HT-29 (cell line): ENCODE measurements around the gene UBE2J2. TPM values are rescaled to one million over a fixed set of nuclear protein-coding genes. Genes with fewer than 3 reads are reported as not detected.
A peak's percentile ranks its signal among the peaks of the same experiment; 100 is the strongest.

Experiments
- DNase-seq: peaks from one replicate; pipeline ENCODE4 v3.0.0-alpha.2; 2015; ENCODE audit warnings: low spot score
- total RNA-seq: library from RNA; depleted of rRNA; stranded (reverse); fragments of >200 nt; shearing (Covaris generic); gene quantifications from 2 replicates; pipeline ENCODE4 v1.2.3, GENCODE V29; 2014

UBE2J2 gene
- total RNA-seq, 1 experiment from 2014 or later, result 93.1 TPM

DNA sequence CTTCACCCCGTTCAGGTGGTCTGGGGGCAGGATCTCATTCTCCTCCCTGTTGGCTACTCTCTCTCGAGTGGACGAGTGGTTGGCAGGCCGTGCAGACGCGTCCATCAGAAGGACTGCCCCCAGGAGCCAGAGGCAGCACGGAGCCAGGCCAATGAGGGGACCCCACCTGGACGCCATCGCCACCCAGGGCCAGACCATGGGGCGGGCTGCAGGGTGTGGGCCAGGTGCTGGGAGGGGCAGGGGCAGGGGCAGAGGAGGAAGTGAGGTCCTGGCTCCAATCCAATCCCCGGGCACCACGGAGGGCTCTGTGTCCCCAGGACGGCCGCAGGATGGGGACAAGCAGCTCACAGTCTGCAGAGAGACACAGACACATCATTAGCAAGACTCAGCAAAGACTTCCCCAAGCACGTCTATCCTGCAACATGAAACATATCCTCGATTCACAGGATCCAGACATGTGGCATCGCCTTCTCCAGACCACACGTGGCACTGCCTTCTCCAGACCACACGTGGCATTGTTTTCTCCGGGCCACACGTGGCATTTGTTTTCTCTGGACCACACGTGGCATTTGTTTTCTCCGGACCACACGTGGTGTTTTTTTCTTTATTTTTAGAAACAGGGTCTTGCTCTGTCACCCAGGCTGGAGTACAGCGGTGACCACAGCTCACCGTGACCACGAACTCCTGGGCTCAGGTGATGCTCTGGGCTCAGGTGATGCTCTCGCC, 44.9 kb downstream of the UBE2J2 start:
- no peak for DNase-seq

DNA sequence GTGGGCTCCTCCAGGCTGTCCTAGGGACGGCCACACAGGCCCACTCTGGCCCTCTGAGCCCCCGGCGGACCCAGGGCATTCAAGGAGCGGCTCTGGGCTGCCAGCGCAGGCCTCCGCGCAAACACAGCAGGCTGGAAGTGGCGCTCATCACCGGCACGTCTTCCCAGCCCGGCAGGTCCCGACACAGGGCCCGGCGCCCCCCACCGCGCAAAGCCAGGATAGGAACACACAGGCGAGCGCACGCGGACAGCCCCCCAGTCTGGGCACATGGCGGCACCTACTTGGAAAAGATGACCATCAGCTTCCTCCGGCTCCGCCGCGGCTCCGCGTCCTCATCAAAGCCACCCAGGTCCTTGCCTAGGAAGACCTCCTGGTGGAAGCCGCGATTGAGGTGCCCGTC, 45.5 kb downstream of the UBE2J2 start:
- no peak for DNase-seq

DNA sequence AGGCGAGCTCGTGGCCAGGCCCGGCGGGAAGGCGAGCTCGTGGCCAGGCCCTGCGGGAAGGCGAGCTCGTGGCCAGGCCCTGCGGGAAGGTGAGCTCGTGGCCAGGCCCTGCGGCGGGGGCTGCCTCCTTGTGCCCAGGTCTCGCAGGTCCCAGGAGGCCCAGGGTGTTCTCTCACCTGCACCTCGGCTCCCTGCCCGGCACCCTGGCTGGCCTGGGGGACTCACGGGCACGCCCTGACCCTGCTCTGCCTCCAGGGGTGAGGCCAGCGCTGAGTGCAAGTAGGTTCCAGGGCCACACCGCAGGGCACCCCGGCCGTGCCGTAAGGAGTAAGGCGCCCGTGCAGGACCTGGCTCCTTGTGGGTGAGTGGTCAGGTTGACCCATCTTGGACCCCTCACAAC, 46.3 kb downstream of the UBE2J2 start:
- no peak for DNase-seq

DNA sequence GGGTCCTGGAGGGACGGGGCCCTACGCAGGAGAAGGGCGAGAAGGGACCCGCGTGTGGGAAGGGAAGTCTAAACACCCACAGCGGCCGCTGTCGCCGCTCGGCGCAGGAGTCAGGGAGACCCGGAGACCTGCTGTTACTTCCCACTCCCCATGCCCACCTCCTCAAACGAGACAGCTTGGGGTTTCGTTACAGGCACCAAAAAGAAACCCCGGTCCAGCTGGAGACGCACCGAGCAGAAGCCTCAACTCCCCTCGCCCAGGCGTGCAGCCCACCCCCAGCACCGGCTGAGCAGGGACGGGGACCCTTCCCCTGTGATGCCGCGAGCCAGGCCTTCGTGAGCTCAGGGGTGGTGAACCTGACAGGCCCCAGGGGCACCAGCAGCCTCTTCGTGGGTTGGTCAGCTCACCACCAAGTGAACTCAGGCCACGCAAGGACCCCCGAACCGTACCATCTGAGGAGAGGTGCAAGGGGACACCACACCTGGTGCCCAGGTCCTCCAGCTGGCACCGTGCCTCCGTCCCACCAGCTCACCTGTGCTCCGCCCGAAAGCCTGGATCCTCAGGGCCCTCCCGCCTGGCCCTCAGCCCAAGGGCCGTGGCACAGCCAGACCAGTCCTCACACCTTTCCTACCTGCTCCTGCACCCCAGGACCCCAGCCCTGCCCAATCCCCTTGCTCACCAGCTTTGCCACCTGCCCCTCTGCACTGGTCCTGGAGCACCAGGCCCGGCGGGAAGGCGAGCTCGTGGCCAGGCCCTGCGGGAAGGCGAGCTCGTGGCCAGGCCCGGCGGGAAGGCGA, 46.9 kb downstream of the UBE2J2 start:
- DNase-seq, result no peak

DNA sequence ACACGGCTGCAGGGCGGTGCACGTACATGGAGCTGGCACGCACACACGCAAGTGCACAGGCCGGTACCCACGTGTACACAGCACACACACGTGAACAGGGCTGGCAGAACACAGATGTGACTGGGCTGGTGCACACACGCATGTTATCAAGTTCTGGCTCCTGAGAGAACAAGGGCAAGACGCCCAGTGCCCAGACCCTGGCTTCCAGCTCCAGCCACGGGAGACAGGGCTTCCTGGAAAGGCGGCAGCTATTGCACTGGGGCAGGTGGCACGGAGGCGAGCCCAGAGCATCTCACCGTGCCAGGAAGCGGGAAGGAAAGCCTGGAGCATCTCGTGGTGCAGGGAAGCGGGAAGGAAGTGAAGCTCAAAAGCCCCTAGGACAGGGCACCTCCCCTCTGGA, 47.7 kb downstream of the UBE2J2 start:
- DNase-seq, result no peak

DNA sequence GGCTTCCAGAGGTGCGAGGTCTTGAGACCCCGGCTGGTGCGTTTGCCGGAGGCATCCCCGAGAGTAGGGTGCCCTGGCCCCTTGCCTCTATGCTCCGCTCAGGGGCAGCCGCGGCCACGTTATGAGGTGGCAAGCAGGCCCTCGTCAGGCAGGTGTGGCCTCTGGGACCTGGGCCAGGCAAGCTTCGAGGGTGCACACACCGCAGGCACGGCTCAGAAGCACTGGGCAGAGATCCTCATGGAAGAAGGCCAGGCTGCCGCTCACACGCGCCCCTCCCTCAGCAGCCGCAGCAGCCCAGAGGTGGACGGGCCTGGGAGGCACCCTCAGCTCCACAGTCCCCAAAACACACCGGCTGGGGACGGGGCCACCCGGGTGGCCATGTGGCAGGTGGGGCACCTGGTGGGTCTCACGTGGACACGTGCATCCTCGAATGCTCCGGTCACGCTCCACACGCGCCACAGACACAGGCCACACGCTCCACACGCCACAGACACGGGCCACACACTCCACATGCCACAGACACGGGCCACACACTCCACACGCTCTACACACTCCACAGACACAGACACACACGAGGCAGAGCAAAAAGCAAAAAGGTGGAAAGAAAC, 48.3 kb downstream of the UBE2J2 start:
- no peak for DNase-seq

DNA sequence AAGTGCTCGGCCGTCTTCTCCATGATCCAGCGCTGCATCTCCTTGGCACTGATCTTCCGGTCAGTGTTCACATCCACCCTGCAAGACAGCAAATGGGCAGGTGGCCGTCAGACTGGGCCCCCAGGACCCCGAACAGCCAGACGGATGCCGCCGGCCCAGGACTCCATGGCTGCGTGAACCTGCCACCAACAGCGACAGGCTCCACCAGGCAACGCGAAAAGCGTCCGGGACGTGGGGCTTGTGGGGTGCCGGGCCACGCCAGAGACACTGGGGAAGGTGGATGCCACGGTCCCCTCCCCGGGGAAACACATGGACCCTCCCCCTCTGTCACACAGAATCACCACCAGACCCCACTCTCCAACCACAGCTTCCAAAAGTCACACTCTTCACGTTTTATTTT, 49.8 kb downstream of the UBE2J2 start:
- no peak for DNase-seq

DNA sequence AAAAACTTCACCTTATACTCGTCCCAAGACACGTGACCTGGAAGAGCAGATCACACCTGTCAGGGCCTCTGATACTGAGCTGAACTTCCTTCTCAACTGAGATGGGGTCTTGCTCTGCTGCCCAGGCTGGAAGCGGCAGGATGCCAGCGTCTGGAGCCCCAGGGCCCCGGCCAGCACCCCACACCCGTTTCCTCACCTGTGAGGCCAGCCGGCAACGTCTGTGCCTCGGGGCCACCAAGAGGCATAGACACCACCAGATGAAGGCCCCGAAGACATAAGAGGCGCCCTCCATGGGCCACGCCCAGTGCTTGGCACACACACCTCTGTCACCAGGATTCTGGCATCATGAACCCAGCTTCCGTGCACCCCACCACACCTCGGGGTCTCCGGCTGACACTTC, 50.3 kb downstream of the UBE2J2 start:
- DNase-seq, result no peak

DNA sequence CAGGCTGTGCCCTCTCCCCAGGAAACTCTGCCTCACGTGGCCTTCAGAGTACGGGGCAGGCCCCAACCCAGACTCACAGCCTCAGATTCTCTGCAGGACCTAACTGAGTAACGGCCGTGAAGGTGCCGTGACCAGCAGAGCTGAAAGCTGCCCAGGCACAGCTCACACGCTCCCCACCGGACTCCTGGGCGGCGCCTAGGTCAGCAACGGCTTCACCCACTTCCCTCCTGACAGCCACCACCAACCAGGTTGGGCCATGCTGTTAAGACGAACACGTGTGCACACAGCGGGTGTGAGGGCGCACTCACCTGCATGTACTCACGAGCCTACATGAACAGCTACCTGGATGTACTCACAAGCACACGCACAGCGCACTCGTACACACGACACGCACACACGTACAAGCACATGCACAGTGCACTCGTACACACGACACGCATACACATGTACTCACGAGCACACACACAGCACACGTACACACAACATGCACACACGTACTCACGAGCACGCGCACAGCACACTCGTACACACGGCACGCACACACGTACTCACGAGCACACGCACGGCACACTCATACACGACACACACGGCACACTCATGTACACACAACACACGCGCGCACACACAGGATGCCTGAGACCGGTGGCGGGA, 51.0 kb downstream of the UBE2J2 start:
- no peak for DNase-seq

DNA sequence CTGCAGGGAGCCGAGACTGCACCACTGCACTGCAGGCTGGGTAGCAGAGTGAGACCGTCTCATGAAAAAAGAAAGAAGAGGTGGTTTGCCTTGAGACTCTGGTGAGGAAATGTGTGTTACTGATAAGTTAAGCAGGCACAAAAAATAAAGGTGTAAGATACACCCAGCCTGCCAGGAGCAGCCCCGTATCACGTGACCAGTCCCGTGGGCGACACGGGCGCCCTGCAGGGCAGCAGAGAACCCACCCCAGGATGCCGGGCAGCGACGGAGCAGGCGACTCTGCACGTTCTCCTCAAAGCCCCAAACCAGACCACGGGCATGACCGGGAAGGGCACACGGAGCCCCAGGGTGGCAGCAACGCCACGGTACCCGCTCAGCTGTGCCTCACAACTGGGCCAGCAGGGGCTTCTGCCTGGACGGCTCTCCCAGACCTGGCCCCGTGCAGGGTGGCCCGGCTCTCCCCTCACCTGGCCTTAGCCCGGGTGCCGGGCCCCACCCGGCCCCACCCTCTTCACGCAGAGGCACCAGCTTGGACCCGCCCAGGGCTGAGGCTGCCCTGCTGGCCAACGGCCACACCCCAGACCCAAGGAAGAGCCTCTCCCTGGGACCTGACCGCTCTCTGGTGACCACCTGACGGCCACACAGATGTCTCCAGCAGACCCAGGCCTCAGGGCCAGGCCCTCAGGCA, 51.6 kb downstream of the UBE2J2 start:
- no peak for DNase-seq

DNA sequence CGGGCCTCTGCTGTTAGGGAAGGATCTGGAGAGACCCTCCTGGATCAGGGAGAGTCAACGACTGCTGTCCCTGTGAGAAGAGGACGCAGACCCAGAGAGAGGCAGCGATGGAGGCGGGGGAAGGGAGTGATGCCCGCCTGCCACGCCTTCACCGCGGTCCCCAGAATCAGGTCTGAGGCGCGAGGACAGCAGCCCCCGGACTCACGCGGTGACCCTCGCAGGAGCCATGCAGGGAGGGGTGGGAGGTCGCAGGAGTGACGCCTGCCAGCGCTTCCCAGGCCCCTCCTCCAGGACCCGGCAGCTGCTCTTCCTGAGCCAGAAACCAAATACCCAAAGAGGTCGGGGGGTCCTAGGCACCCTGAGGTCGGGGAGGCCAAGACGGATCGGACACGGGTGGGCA, 53.5 kb downstream of the UBE2J2 start:
- no peak for DNase-seq

DNA sequence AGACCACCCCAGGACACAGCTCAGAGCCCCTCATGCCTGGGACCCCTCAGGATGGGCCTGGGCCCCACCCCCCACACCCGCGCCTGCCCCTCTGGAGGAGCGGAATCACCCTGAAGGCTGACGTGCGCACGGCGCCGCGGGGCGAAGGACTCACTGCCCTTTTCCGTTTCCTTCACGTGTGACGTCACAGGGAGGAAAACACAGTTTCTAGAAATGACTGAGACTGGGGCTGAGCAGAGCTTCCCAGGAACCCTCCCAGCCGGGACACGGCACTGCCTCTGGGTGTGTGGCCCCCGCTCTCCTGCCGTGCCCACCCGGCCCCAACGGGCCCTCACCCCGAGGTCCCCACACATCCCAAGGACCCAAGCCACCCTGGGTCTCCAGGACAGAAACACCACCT, 54.3 kb downstream of the UBE2J2 start:
- DNase-seq, result no peak

DNA sequence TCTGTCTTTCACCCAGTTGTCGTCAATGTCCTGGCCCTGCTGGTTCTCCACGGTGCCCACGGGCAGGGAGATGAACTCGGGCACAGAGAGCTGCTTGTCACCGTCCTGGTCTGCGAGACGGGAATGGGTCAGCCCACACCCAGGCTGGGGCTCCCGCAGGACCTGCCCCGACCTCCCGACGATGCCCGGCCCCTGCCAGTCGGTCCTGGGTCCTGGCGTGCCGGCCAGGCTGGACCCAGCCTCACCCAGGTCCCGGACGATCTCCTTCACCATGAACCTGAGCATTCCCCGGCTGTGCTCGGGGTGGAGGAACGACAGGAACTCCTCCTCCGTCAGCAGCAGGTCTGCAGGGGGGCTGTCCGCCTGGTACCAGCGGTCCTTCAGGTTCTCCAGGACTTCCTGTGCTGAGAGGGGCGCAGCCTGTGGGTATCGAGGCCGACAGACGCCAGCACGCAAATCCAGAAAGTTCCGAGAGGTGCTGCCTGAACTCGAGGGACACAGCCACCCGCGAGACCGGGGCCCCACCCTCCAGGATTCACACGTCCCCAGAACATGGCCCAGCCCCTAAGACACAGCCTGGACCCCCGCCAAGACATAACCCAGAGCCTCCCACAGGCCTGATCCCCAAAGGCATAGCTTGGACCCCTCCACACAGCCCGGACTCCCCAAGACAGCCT, 55.0 kb downstream of the UBE2J2 start:
- no peak for DNase-seq

DNA sequence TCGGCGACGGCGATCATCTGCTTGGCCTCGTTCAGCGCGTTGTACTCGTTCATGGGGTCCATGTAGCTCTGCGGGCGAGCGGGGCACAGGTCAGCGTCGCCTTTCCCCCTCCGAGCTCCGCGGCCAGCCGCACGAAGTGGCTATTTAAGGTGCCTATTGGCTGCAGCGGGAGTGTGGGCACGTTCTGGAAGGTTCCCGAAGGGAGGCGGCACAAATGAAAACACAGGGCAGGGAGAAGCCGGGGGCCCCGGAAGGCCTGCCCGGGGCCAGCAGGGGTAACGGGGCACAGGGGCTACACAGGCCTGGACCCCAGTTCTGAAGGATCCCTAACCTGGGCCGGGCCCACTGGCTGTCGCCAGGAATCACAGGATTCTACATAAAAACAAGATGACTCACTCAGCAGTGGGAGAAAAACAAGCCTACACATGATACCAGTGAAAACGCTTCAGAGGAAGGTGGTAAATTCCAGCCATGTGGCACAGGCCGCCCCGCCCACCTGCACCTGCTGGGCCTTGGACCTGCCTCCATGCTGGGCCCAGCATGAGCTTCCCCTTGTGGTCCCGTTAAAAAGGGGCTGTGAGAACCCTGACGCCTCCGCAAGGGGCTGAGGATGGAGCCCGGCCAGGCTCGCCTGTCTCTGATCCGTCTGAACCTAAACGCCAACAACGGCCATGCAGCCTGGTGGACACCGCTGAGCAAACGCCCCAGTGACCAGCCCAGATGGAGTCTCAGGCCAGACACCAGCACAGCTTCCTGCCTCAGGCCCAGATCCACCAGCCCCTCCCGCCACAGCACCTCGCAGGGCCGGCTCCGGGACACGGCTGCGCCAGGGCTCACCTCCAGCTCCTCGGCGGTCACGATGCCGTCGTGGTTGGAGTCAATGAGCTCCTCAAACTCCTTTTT, 55.8 kb downstream of the UBE2J2 start:
- peak; percentile 65 for DNase-seq

DNA sequence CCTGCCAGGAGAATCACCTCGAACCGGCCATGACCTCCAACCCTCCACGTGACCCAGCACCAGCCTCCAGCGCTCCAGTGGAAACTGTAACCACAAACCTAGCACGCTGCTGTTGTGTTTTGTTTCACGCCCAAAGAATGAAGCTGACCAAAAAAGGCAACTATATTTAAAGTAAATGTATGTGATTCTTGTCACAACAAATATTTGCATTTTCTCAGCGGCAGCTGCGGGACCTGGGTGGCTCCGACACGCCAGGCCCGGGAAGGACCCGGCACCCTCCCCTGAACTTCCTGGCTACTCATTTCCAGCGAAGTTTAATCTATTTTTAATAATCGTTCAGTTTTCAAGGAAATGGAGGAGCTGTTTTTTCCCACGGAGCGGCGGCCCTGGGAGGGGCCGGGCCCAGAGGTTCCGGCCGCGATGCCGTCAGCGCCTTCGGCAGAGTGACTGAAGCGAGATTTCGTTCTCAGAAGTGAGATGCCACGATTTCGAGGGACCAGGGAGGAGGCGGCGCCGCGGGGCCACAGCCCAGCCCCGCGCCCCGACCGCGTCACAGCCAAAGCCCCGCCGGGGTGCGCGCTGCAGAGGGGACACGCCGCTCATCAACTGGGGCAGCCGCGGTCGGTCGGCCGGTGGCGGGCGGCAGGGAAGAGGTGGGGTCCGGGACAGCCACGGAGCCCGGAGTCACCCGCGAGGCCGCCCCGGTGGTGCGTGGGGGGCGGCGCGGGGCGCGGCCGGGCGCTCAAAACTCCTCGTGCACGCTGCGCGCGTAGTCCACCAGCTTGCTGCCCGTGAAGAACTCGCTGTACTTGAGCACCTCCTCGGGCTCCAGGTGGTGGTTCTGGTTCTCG, 56.7 kb downstream of the UBE2J2 start:
- no peak for DNase-seq

DNA sequence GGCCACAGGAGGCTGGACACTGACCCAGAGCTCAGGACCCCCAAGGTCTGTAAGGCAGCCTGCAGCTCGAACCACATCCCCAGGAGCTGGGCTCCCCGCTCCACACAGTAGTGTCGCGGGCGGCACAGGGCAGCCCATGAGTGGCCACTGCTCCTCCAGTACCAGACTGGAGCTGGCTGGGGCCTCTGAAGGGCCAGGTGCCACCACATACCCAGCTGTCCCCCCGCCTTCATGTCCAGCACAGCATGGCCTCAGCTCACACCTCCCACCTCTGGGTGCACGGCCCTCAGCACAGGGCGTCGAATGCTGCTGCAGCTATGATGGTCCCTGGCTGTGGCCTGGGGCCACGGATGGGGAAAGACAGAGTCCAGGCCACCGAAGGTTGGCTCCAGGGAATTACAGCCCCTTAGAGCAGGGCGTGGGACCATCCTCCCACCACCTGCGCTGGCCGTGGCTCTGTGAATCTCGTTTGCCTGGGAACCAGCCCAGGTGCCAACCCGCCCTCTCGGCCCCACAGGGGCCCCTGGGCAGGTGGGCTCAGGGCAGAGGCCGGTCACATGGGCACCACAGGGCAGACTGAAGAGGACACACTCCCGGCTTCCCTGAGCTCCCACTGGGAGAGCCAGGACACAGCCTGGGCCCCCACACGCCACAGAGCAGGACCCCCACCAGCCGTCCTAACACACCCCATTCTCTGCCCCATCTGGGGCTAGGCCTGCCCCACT, 57.6 kb downstream of the UBE2J2 start:
- DNase-seq, result no peak

DNA sequence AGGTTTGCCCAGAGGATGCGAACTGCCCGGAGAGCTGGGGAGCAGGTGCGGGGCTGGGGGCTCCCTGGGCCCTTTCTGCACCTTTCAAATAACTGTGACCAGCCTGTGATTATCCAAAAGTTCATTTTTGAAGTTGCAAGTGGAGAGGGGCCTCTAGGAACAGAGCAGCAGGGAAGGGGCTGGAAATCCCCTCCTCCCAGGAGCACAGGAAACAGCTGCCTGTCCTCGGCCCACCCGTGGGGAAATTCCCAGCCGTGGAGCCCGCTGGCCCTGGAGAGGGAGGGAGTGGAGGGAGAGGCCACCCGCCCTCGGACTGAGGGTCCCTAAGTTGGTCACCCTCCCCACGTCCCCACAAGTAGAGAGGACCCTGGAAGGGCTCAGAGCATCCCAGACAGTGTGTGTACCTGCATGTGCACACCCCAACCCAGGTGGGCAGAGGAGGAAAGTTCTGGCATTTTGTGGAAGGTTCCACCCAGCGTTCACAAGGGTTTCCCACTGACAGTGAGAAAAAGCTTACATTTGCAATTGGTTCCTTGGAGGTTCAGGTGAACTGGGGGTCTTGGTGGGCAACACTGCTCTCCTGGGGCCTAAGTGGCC, 58.5 kb downstream of the UBE2J2 start:
- no peak for DNase-seq
